K562 (cell line): Measurements from ENCODE around the gene RETN. TPM values are rescaled to one million over a fixed set of nuclear protein-coding genes. Genes with fewer than 3 reads are reported as not detected.

Source experiments
- FOXM1 ChIP-seq, 2 experiments: fragments of 450-650 bp in 1 of 2; sonication (generic) in 1 of 2; formaldehyde crosslinking in 1 of 2; IDR thresholded peaks; 2 replicates each; pipeline versions ENCODE4 v1.6.1 to v1.9.0; 2017 to 2022; ENCODE audit warnings: low read depth in 2 of 2, mild to moderate bottlenecking in 2 of 2, missing genetic modification reagents in 1 of 2, moderate library complexity in 1 of 2
- NONO ChIP-seq, 2 experiments: fragments of 200-400 bp in 1 of 2; fragments of 450-650 bp in 1 of 2; formaldehyde crosslinking in 1 of 2; IDR thresholded peaks; 2 replicates each; pipeline ENCODE4 v1.6.1; 2017; ENCODE audit warnings: low read depth in 2 of 2, mild to moderate bottlenecking in 2 of 2, moderate library complexity in 2 of 2, low read length in 1 of 2
- PPARD ChIP-seq: fragments of 250-450 bp; sonication (Bioruptor Pico); IDR thresholded peaks from 2 replicates; pipeline ENCODE4 v1.8.0; 2022; ENCODE audit warnings: inconsistent platforms, mild to moderate bottlenecking, moderate library complexity
- RNF2 ChIP-seq: sonication (generic); IDR thresholded peaks from 2 replicates; pipeline ENCODE4 v1.6.1; 2016
- ZBTB34 ChIP-seq: fragments of 250-450 bp; sonication (Bioruptor Pico); IDR thresholded peaks from 2 replicates; pipeline ENCODE4 v1.8.0; 2021; ENCODE audit warnings: mild to moderate bottlenecking, moderate library complexity
- ZNF143 ChIP-seq: sonication (generic); formaldehyde crosslinking; IDR thresholded peaks from 2 replicates; pipeline ENCODE4 v1.9.0; 2022; ENCODE audit warnings: mild to moderate bottlenecking, missing genetic modification reagents
- ZNF518B ChIP-seq: fragments of 250-450 bp; sonication (Bioruptor Pico); IDR thresholded peaks from 2 replicates; pipeline ENCODE4 v1.5.0; 2021; ENCODE audit warnings: mild to moderate bottlenecking, moderate library complexity
- ZNF592 ChIP-seq: fragments of 450-650 bp; IDR thresholded peaks from 2 replicates; pipeline ENCODE4 v1.6.1; 2017; ENCODE audit warnings: antibody characterized with exemption, mild to moderate bottlenecking
- ZNF699 ChIP-seq: fragments of 250-450 bp; sonication (Bioruptor Pico); IDR thresholded peaks from 2 replicates; pipeline ENCODE4 v1.8.0; 2021; ENCODE audit warnings: mild to moderate bottlenecking, moderate library complexity; ENCODE audit not compliant: insufficient replicate concordance
- polyA plus RNA-seq, 8 experiments: library from polyadenylated mRNA; depleted of rRNA in 4 of 8; stranded (reverse) in 5 of 8; unstranded in 3 of 8; fragments of >200 nt; fragmentation: Nextera tagmentation in 2 of 8; fragmentation: Illumina TruSeq in 1 of 8; extraction: Ambion mirVana in 2 of 8; extraction: Trizol in 1 of 8; gene quantifications; 2 replicates each; pipeline versions ENCODE4 v1.2.1 to v1.2.3, GENCODE V29; 2011 to 2014; ENCODE audit warnings: inconsistent platforms in 1 of 8, missing spikeins in 1 of 8
- total RNA-seq, 7 experiments: library from RNA; depleted of rRNA in 6 of 7; stranded (reverse); fragments of >200 nt in 6 of 7; fragmentation: Illumina TruSeq in 2 of 7; extraction: Trizol in 2 of 7; gene quantifications; 2 replicates each; pipeline versions ENCODE4 v1.2.1 to v1.2.3, GENCODE V29; 2011 to 2021; ENCODE audit warnings: low replicate concordance in 1 of 7
- TF ChIP-seq, protein P1 (sequence below), 2 experiments: fragments of 450-650 bp; IDR thresholded peaks; 2 replicates each; pipeline ENCODE4 v1.6.1; 2018; ENCODE audit warnings: mild to moderate bottlenecking in 2 of 2, low read depth in 1 of 2; ENCODE audit not compliant: partially characterized antibody in 2 of 2

Gene RETN
- total and polyA plus RNA-seq, 9 of the 15 experiments (the other 6 are each of a cell fraction or from before 2014, with no cell fraction given): not detected

DNA sequence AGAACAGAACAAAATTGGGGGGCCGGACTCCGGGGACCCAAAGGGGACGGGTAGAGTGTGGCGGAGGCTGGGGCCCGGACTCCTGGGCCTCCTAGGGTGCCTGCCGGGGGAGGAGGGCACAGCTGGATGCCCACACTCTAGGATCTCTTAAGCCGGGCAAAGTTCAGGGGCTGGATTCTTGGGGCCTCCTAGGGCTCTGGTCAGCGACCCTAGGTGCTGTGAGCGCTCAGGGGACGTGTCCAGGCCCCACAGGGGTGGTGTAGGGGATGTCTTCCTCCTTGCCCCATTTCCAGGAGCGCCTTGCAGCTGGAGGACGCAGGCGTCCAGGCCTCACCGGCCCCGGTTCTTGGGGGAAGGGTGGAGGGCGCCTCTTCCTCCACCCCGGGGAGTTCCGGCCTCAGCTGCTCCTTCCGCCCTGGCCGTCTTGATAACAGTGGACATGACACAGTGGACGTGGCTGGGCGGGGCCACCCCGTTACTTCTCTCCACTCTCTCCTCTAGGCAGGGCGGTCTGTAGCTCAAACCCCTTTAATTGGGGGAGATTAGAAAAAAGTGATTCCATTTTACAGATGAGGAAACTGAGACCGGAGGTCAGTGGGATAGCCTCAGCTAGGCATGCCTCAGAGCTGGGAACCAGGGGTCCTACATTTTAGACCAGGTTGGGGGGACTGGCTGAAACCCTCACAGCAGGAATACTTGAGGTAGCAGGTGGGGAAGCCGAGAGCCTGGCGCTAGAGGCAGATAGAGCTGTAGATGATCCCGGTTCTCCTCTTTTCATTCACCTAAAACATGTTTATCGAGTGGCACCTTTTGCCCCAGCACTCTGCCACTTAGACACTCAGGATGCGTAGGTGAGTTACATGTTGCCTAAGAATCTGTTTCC lies 31.2 kb upstream of the RETN start (continued):
- TF ChIP-seq, protein P1, sequence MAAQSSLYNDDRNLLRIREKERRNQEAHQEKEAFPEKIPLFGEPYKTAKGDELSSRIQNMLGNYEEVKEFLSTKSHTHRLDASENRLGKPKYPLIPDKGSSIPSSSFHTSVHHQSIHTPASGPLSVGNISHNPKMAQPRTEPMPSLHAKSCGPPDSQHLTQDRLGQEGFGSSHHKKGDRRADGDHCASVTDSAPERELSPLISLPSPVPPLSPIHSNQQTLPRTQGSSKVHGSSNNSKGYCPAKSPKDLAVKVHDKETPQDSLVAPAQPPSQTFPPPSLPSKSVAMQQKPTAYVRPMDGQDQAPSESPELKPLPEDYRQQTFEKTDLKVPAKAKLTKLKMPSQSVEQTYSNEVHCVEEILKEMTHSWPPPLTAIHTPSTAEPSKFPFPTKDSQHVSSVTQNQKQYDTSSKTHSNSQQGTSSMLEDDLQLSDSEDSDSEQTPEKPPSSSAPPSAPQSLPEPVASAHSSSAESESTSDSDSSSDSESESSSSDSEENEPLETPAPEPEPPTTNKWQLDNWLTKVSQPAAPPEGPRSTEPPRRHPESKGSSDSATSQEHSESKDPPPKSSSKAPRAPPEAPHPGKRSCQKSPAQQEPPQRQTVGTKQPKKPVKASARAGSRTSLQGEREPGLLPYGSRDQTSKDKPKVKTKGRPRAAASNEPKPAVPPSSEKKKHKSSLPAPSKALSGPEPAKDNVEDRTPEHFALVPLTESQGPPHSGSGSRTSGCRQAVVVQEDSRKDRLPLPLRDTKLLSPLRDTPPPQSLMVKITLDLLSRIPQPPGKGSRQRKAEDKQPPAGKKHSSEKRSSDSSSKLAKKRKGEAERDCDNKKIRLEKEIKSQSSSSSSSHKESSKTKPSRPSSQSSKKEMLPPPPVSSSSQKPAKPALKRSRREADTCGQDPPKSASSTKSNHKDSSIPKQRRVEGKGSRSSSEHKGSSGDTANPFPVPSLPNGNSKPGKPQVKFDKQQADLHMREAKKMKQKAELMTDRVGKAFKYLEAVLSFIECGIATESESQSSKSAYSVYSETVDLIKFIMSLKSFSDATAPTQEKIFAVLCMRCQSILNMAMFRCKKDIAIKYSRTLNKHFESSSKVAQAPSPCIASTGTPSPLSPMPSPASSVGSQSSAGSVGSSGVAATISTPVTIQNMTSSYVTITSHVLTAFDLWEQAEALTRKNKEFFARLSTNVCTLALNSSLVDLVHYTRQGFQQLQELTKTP (IDR thresholded peaks at IDR 0.05; ENCODE audit: low read depth in 1 of 2, partially characterized antibody in 2 of 2): no peak
- no peak for TF ChIP-seq PPARD
- TF ChIP-seq ZNF699 (CRISPR knock-in tag): no peak
- no peak for TF ChIP-seq NONO (IDR thresholded peaks at IDR 0.05; ENCODE audit: low read depth in 2 of 2, low read length in 1 of 2)
- no peak for TF ChIP-seq RNF2
- TF ChIP-seq ZBTB34 (CRISPR knock-in tag): no peak
- no peak for TF ChIP-seq ZNF518B (CRISPR knock-in tag)
- no peak for TF ChIP-seq ZNF592
- no peak for TF ChIP-seq FOXM1 (IDR thresholded peaks at IDR 0.05; ENCODE audit: low read depth)
- no peak for TF ChIP-seq FOXM1 (CRISPR knock-in tag; IDR thresholded peaks at IDR 0.05; ENCODE audit: low read depth)
- TF ChIP-seq ZNF143 (CRISPR knock-in tag): no peak
